K562 (cell line): ENCODE results near the gene SCN4A. TPM values are rescaled to one million over a fixed set of nuclear protein-coding genes. Genes with fewer than 3 reads are reported as not detected.
A peak's percentile ranks its signal among the peaks of the same experiment; 100 is the strongest.

Source experiments
- ATAC-seq: fragments of 200-7000 bp; cut with Tn5 transposase; 3 replicates; pipeline ENCODE4 v1.9.1; 2020; ENCODE audit warnings: moderate library complexity
- BruUV-seq: library from RNA; stranded (reverse); fragments of 400-500 nt; replicated peaks from 2 replicates; lab custom pipeline; 2021; lab: Mats Ljungman, UMichigan
- CTCF ChIA-PET: fragments of 300-600 bp; formaldehyde crosslinking; extraction: SDS; loops from one replicate; lab custom pipeline; 2021; ENCODE audit warnings: low intra/inter-chr PET ratio; lab: Yijun Ruan, JAX
- POLR2A ChIA-PET: fragments of 300-600, 350-650 bp; sonication (Branson Sonifier 250); formaldehyde crosslinking; extraction: SDS; loops from one replicate; lab custom pipeline; 2021; ENCODE audit warnings: antibody characterized with exemption, inconsistent platforms; lab: Yijun Ruan, JAX
- DNase-seq, 4 experiments: peaks; one replicate each; pipeline versions ENCODE4 v3.0.0 to v3.0.0-alpha.2; 2011 to 2018; ENCODE audit warnings: low spot score in 3 of 4, mixed read lengths in 3 of 4; ENCODE audit errors: extremely low read depth in 1 of 4
- FAIRE-seq: peaks from 2 replicates; lab custom pipeline; 2011; peaks lifted over from hg19 to GRCh38; lab: Jason Lieb, UNC
- H2AFZ ChIP-seq: 2 replicates; pipeline ENCODE4 v1.6.0; 2011; ENCODE audit warnings: low read depth, low read length, control low read depth, inconsistent platforms
- H3K27ac ChIP-seq: fragments of 200-600 bp; 3 replicates; pipeline ENCODE4 v1.8.0; 2011; ENCODE audit warnings: low read depth, mild to moderate bottlenecking, control low read depth, inconsistent platforms, low read length, moderate library complexity, mixed read lengths; ENCODE audit errors: extremely low read depth
- H3K27me3 ChIP-seq, 2 experiments: fragments of 300-600 bp in 1 of 2; 2 replicates in 1 of 2; 3 replicates in 1 of 2; pipeline versions ENCODE4 v1.6.0 to v1.8.0; 2011; ENCODE audit warnings: inconsistent platforms in 2 of 2, low read length in 2 of 2, mild to moderate bottlenecking in 1 of 2, mixed read lengths in 1 of 2, moderate library complexity in 1 of 2; ENCODE audit not compliant: control insufficient read depth in 2 of 2, insufficient read depth in 2 of 2
- H3K36me3 ChIP-seq: fragments of 300-600 bp; 3 replicates; pipeline ENCODE4 v1.8.0; 2011; ENCODE audit warnings: mild to moderate bottlenecking, low read length, inconsistent platforms; ENCODE audit not compliant: control insufficient read depth, insufficient read depth
- H3K4me1 ChIP-seq, 2 experiments: fragments of 200-600 bp in 1 of 2; replicated peaks in 1 of 2; 2 replicates in 1 of 2; 3 replicates in 1 of 2; pipeline versions ENCODE4 v1.5.1 to v1.8.0; 2011; ENCODE audit warnings: inconsistent platforms in 2 of 2, low read length in 2 of 2, mild to moderate bottlenecking in 1 of 2, mixed read lengths in 1 of 2, moderate library complexity in 1 of 2; ENCODE audit not compliant: control insufficient read depth in 2 of 2, insufficient read depth in 2 of 2
- H3K4me2 ChIP-seq: 2 replicates; pipeline ENCODE4 v1.6.1; 2011; ENCODE audit warnings: low read length, control low read depth, inconsistent platforms, mixed read lengths; ENCODE audit not compliant: insufficient read depth
- H3K4me3 ChIP-seq: fragments of 200-600 bp; sonication (generic), shearing (Covaris generic); 2 replicates; pipeline ENCODE4 v1.5.1; 2016; ENCODE audit warnings: control low read depth, inconsistent platforms
- H3K79me2 ChIP-seq: fragments of 200-600 bp; 3 replicates; pipeline ENCODE4 v1.8.0; 2011; ENCODE audit warnings: low read length, inconsistent platforms; ENCODE audit not compliant: control insufficient read depth, insufficient read depth
- H3K9ac ChIP-seq, 2 experiments: 2 replicates each; pipeline versions ENCODE4 v1.6.0 to v1.6.1; 2011; ENCODE audit warnings: low read depth in 2 of 2, low read length in 2 of 2, control low read depth in 1 of 2, inconsistent platforms in 1 of 2, mild to moderate bottlenecking in 1 of 2, mixed read lengths in 1 of 2; ENCODE audit not compliant: insufficient read depth in 1 of 2
- H3K9me1 ChIP-seq: one replicate; pipeline ENCODE4 v1.6.0; 2011; ENCODE audit warnings: inconsistent platforms, mild to moderate bottlenecking, low read length, moderate library complexity; ENCODE audit not compliant: control insufficient read depth, insufficient read depth
- H3K9me3 ChIP-seq: replicated peaks from 2 replicates; pipeline ENCODE4 v1.5.1; 2011; ENCODE audit warnings: low read depth, low read length, inconsistent platforms; ENCODE audit not compliant: control insufficient read depth, insufficient read depth
- H4K20me1 ChIP-seq: replicated peaks from 2 replicates; pipeline ENCODE4 v1.6.1; 2011; ENCODE audit warnings: low read length, inconsistent platforms, mixed read lengths; ENCODE audit not compliant: control insufficient read depth, insufficient read depth
- POLR2G ChIP-seq: fragments of 200-400 bp; formaldehyde crosslinking; IDR thresholded peaks from 2 replicates; pipeline ENCODE4 v1.6.1; 2017; ENCODE audit warnings: low read depth, mild to moderate bottlenecking, antibody characterized with exemption, low read length, moderate library complexity
- RBFOX2 ChIP-seq: fragments of 200-400 bp; formaldehyde crosslinking; IDR thresholded peaks from 2 replicates; pipeline ENCODE4 v1.6.1; 2017; ENCODE audit warnings: low read depth, mild to moderate bottlenecking, low read length, moderate library complexity
- ZBTB5 ChIP-seq: fragments of 450-650 bp; IDR thresholded peaks from 2 replicates; pipeline ENCODE4 v1.6.1; 2017; ENCODE audit warnings: antibody characterized with exemption
- WGBS: fragments of 100-300 bp; shearing (Covaris generic); methylation state at CpG from one replicate; pipeline ENCODE4 v1.1.6; 2016; ENCODE audit warnings: low coverage, mixed read lengths; ENCODE audit not compliant: insufficient coverage; ENCODE audit errors: missing lambda C conversion rate; 5-methylcytosine and 5-hydroxymethylcytosine counted together
- in situ Hi-C: fragments of 300-500 bp; cut with MboI; formaldehyde crosslinking; loops from 4 replicates; pipeline ENCODE4 v1.15.0; 2018; ENCODE audit warnings: inconsistent platforms, mixed read lengths
- intact Hi-C: fragments of 100-400 bp; cut with micrococcal nuclease; formaldehyde crosslinking; loops from 2 replicates; pipeline ENCODE4 v1.14.2; 2022
- polyA plus RNA-seq, 8 experiments: library from polyadenylated mRNA; depleted of rRNA in 4 of 8; stranded (reverse) in 5 of 8; unstranded in 3 of 8; fragments of >200 nt; fragmentation: Nextera tagmentation in 2 of 8; fragmentation: Illumina TruSeq in 1 of 8; extraction: Ambion mirVana in 2 of 8; extraction: Trizol in 1 of 8; gene quantifications; 2 replicates each; pipeline versions ENCODE4 v1.2.1 to v1.2.3, GENCODE V29; 2011 to 2014; ENCODE audit warnings: inconsistent platforms in 1 of 8, missing spikeins in 1 of 8
- total RNA-seq, 7 experiments: library from RNA; depleted of rRNA in 6 of 7; stranded (reverse); fragments of >200 nt in 6 of 7; fragmentation: Illumina TruSeq in 2 of 7; extraction: Trizol in 2 of 7; gene quantifications; 2 replicates each; pipeline versions ENCODE4 v1.2.1 to v1.2.3, GENCODE V29; 2011 to 2021; ENCODE audit warnings: low replicate concordance in 1 of 7

SCN4A gene
- total and polyA plus RNA-seq, 9 of the 15 experiments (the other 6 are each of a cell fraction or from before 2014, with no cell fraction given), result 0.29 to 2.6 (median 1.4) TPM

- Histone ChIP-seq H3K9ac (peak overlapping the region in 1 of 2 experiments; percentile 51; a peak in 1 of 4 replicates), H3K36me3 (peaks cover 31% of the 10 kb centered on the region), H3K4me2 (no peak overlapping the region), H2AFZ (no peak overlapping the region), H4K20me1 (no peaks in the 10 kb centered on the region), H3K4me3 (no peak overlapping the region), H3K9me3 (no peaks in the 10 kb centered on the region), H3K9me1 (no peaks in the 10 kb centered on the region), H3K79me2 (peaks cover 22% of the 10 kb centered on the region), H3K27ac (no peak overlapping the region), H3K27me3 (no peaks in the 10 kb centered on the region), H3K4me1 (peaks cover 13 to 73% of the 10 kb centered on the region in 2 experiments)
- in situ Hi-C loops, result no loop called here
- ChIA-PET POLR2A (interaction anchor here (0.6 to 1.4 kb wide), 5 partner anchors 15 to 128 kb away, joined by 3 to 4 read pairs (median 4); partner anchors contain the start of gene ERN1), CTCF (no interaction called here)
- FAIRE-seq (no peak), DNase-seq (peak in 2 of 4 experiments; percentile 15 to 25), ATAC-seq (no peak)
- WGBS, result 87% methylated on average over 11 of the region's 14 CpGs
- TF ChIP-seq ZBTB5 (no peak), RBFOX2 (peak; percentile 58), POLR2G (peak; percentile 60)
- intact Hi-C loops, result no loop called here
- no TSS peak for BruUV-seq
These were observed 29.2 kb upstream of the SCN4A start for GRCh38 chr17:64001763-64002529.
